ENCODE results near the gene FAM124A.

FAM124A gene

GRCh38 chr13:51241720-51242119, 19.5 kb downstream of the FAM124A start:
- in situ Hi-C loops (cut with HindIII; ENCODE audit: low sequenced_read_pairs): no loop called here

DNA sequence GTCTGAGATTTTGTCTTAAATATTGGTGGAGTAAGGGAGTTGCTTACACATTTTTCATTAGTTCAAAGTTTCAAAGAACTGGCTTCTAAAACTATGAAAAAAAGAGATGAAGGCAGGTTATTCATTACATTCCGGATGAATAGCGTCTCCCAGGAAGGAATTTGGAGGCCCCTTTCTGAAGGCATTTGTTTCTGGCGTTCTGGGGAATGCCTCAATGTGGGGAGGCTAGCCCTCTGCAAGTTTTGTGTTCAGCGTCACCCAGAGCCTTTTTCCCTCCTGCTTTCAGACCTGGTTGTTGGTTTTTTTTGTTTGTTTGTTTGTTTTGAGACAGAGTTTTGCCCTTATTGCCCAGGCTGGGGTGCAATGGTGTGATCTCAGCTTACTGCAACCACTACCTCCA, 21.0 kb downstream of the FAM124A start:
- in situ Hi-C loops (cut with HindIII; ENCODE audit: low sequenced_read_pairs): no loop called here

- in situ Hi-C loops (cut with HindIII; ENCODE audit: low sequenced_read_pairs): no loop called here
Observed at GRCh38 chr13:51243832-51244231, 21.6 kb downstream of the FAM124A start.

DNA sequence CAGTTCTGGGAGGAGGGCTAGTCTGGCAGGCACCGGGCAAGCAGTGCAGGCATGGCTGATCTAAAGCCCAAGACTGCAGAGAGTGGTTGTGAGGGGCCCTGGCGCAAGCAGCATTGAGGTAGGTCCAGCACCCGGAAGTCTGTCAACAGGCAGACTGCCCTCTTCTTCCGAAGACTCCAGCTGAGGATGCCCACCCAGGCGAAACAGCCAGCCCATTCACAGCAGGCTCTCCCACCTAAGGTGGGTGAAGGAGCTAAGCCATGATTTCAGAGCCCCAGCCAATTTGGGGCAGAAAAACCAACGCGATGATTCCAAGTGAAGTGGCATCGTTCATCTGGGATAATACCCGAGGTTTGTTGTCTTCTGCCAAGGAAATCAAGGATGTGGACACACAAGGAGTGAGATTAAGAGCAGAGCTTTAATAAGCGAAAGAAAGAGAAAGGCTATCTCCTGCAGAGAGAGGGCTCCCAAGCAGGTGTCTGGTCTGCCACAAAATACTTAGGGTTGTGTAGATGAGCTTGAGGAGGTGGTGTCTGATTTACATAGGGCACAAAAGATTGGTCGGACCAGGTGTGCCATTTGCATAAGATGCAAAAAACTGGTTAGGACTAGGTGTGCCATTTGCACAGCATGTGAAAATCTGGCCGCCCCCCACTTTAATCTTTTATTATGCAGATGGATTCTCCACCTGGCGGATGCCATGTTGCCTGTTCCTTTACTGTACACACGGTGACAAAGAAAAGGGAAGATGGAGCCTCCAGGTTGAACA, 22.6 kb downstream of the FAM124A start:
- in situ Hi-C loops (cut with HindIII; ENCODE audit: low sequenced_read_pairs): no loop called here

DNA sequence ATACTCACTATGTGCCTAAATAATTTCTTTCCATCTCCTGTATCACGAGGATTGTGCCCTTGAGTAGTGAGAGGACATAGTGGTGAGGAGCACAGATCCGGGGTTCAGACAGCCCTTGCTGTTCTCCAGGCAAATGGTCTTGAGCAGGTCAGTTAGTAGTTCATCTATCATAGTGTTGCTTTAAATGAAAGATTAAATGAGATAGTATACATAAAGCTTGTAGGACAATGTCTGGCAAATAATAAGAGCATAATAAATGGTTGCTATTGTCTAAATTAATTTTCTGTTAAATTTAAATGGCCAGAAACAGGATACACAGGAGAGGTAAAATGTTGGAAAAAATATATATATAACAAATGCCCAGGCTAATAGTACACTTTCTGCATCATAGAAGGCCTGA, 23.4 kb downstream of the FAM124A start:
- in situ Hi-C loops (cut with HindIII; ENCODE audit: low sequenced_read_pairs): no loop called here

- in situ Hi-C loops (cut with HindIII; ENCODE audit: low sequenced_read_pairs): no loop called here
Observed at GRCh38 chr13:51246025-51246417, 23.8 kb downstream of the FAM124A start.

GRCh38 chr13:51246418-51247277, 24.4 kb downstream of the FAM124A start:
- in situ Hi-C loops (cut with HindIII; ENCODE audit: low sequenced_read_pairs): no loop called here

GRCh38 chr13:51249255-51249654, 27.1 kb downstream of the FAM124A start:
- in situ Hi-C loops (cut with HindIII; ENCODE audit: low sequenced_read_pairs): no loop called here

DNA sequence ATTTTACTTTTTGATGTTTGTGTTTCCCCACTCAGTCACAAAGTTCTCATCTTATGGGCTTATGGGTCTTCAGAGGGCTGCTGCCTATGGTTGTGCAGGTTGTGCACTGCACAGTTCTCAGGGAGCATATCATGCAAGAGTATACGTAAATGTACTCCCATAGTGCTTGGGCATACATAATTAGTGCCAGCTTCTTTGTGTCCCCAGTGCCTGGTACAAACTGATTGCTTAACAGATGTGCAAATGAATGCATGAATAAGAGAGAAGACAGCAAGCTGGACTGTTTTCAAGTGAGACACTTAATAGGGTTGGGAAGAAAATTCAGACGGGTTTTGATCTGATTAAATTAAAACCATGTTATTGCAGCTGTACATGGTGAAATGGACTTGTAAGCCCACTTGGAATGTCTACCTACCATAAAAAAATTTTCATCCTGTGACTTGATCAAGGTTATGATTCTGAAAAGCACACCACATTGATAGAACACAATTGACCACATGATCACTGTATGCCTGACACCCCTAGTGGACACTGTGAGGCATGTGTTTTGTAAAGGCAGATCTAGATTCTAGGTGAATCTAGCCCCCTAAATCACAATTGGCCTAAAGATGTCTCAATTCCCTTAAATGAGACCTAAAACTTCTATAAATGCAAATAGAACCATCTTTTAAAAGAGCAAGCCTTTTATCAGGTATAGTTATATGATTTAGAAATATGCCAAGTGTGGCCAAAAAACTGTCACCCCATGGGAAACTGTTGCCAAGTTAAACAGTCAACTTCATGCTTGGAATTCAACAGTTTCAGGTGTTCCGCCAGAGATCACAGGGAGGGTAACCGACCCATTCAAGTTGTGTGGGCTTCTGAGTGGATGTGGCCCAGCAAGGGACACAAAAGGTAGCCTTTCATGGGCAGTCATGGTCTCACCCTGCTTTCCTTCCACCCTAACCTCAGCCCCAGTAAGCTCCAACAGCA, 27.9 kb downstream of the FAM124A start:
- in situ Hi-C loops (cut with HindIII; ENCODE audit: low sequenced_read_pairs): no loop called here

- in situ Hi-C loops (cut with HindIII; ENCODE audit: low sequenced_read_pairs): no loop called here
Observed at GRCh38 chr13:51251480-51251879, 29.3 kb downstream of the FAM124A start.

GRCh38 chr13:51252954-51253532, 30.8 kb downstream of the FAM124A start:
- in situ Hi-C loops (cut with HindIII; ENCODE audit: low sequenced_read_pairs): no loop called here

GRCh38 chr13:51255556-51255955, 33.4 kb downstream of the FAM124A start:
- in situ Hi-C loops (cut with HindIII; ENCODE audit: low sequenced_read_pairs): no loop called here

GRCh38 chr13:51257187-51257586, 35.0 kb downstream of the FAM124A start:
- in situ Hi-C loops (cut with HindIII; ENCODE audit: low sequenced_read_pairs): no loop called here

- in situ Hi-C loops (cut with HindIII; ENCODE audit: low sequenced_read_pairs): no loop called here
Observed at GRCh38 chr13:51258612-51259548, 36.7 kb downstream of the FAM124A start.

DNA sequence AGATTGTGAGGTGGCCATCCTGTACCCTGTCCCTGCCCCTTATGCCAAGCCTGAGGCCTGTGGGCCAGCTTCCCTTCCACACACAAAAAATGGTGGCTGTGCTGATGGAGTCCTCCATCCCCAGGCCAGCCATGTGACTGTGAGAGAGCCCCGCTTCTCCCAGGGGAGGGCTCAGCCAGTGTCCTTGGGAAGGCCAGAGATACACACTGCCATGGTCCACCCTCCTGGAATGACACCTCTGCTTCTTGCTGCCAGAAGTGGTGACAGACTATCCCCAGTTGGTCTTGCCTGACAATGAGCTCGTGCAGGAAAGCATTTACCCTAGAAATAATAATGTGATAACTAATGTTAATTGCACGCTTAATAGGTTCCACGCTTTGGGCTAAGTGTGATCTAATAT, 38.0 kb downstream of the FAM124A start:
- in situ Hi-C loops (cut with HindIII; ENCODE audit: low sequenced_read_pairs): no loop called here

- in situ Hi-C loops (cut with HindIII; ENCODE audit: low sequenced_read_pairs): no loop called here
Observed at GRCh38 chr13:51261610-51262249, 39.5 kb downstream of the FAM124A start.

DNA sequence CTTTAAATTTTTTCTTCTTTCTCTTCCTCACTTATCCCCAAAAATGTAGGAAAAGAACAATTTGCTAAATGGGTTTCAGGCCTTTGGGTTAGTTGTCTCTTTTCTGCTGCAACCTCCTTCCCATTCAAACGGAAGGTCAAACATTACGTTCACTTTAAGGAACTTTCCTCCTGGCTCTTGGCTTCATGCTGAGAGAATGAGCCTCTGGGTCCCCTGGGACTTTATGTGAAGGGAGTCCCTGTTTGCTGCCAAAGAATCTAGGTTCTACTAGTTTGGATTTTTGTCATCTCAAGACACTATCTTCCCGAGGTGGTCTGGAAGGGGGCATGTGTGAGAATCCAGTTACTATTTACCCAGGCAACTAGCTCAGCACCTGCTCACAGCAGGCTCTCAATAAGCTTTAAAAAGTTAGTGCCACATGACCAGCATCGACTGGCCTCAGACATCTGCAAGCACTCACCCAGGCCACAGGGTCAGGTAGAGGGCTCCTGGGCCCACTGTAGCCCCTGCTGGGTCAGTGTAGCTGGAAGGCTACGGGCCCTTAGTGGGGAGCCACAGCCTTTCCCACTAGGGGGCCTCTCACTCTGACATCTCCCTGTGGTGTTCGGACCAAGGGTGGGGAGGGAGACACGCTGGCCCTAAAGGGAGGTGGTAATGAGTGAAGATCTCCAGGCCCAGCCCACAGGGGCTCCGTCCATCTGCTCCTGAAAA, 40.5 kb downstream of the FAM124A start:
- in situ Hi-C loops (cut with HindIII; ENCODE audit: low sequenced_read_pairs): no loop called here

DNA sequence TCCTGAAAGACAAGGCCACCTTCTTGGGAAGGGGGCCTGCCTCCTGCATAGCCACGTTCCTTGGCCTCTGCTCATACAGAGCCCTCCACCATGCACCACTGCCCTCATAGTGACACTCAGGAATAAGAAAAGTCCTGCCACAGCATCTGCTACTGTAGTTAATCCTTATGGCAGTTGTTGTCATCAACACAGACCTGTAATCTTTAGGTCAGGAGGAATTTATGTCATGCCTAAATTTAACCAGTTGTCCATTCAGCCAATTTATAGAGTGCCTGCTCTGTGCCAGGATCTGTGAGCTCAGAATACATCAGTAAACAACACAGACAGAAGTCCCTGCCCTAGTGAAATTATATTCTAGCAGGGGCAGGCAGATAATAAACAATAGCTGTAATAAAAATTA, 44.4 kb downstream of the FAM124A start:
- in situ Hi-C loops (cut with HindIII; ENCODE audit: low sequenced_read_pairs): no loop called here

Data from endothelial cell of hepatic sinusoid (primary cell).